ENCODE results near the gene DUOXA2.

Gene DUOXA2

DNA sequence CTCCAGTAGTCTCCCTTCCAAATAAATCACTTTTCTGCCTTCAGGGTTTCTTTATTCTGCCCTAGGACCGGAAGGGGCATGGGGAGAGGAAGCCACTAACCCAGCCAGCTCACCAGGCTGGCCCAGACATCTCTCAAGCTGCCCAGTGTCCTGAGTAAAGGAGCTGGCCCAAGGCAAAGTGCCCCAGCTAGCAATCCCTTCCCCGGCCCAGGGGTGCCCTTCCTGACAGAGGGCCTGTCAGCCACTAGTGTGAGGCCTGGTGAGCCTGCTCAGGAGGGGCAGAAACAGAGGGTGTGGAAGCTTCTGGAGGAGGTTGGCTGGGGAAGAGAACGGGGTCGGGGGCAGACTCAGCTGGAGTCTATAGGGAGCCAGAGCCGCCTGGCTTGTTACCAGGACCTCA is 51.4 kb downstream of the DUOXA2 start:
- DNase-seq = no peak

DNA sequence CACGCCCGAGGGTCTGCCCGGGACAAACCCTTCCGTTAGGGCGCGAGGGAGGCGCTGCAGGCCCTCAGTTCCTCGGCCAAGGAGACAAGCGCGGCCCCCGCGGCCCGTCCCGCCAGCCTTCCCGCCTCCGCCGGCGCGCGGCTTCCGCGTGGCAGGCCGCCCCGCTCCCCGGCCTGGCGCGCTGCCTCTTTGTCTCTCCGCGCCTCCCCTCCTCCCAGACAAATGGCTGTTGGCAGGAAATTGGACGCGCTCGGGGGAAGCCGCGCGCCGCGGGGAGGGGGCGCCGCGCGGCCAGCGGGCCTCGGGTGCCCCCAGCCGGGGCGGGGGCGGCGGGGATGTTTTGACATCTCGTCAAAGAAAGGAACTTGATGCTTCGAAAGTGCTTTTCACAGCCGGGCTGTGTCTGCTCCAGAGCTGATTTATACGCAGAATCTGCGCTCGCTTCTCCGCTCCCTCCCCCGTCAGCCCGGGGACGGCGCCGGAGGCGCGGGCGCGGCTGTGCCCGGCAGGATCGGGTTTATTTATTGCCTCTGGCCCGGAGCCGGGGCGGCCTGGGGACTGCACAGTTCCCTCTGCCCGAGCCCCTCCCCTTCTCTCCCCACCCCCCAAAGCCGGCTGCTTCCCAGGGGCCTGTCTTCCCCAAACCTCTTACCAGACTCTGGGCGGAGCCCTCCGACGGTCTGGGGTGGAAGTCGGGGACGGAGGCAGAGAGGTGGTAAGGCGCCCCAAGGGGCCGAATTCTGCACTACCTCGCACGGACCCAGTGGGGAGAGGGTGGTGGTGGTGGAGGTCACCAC is 52.9 kb downstream of the DUOXA2 start:
- peak; percentile 86 for DNase-seq

DNA sequence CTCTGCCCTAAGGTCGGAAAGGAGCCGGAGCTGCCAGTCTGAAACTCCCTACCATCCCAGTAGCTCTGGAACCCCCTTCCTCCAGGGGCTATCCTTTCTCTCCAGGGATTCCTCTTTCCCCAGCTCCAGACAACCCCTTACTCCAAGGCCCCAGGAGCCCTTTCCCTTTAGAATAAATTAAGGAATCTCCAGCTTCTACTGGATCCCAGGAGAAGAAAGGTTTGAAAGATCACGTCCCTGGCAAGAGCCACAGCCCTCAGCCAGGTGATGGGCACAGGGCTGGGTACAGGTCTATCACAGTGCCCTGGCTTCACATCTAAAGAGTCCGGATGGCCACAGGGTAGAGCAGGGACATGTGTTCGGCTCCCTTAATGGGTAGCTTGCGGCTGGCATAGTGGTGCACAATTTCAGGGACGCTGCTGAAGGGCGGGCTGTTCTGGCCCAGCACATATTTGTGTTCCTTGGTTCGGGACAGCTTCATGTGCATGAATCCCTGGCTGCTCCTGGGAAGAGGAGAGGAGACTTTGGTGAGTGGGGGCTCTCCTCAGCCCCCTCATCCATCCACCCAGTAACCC is 53.6 kb downstream of the DUOXA2 start:
- no peak for DNase-seq
